IMR-90 (cell line): ENCODE results near the gene SPINT1. TPM values are rescaled to one million over a fixed set of nuclear protein-coding genes. Genes with fewer than 3 reads are reported as not detected.

Experiments
- ATAC-seq: fragments of 200-7000 bp; cut with Tn5 transposase; 2 replicates; pipeline ENCODE4 v1.9.1; 2020; ENCODE audit warnings: low read depth, mild to moderate bottlenecking, moderate library complexity
- BruUV-seq: library from RNA; stranded (reverse); fragments of 400-500 nt; replicated peaks from 2 replicates; lab custom pipeline; 2021; lab: Mats Ljungman, UMichigan
- CTCF ChIA-PET: fragments of 300-600 bp; formaldehyde crosslinking; extraction: SDS; loops from one replicate; lab custom pipeline; 2021; ENCODE audit warnings: antibody characterized with exemption; lab: Yijun Ruan, JAX
- POLR2A ChIA-PET: fragments of 300-600 bp; sonication (Branson Sonifier 250); formaldehyde crosslinking; loops from one replicate; lab custom pipeline; 2022; ENCODE audit warnings: antibody characterized with exemption; ENCODE audit not compliant: unreplicated experiment; lab: Charles Lee
- DNase-seq: peaks from one replicate; pipeline ENCODE4 v3.0.0; 2013
- H2AFZ ChIP-seq: replicated peaks from 2 replicates; pipeline ENCODE3; 2013; ENCODE audit warnings: low read length, mild to moderate bottlenecking; ENCODE audit not compliant: poor library complexity
- H2AK5ac ChIP-seq: 2 replicates; pipeline ENCODE4 v1.6.1; 2013; ENCODE audit warnings: low read depth, low read length, inconsistent platforms
- H2AK9ac ChIP-seq: replicated peaks from 2 replicates; pipeline ENCODE3; 2013; ENCODE audit warnings: mild to moderate bottlenecking, low read depth, low read length, moderate library complexity; ENCODE audit not compliant: poor library complexity
- H2BK120ac ChIP-seq: 2 replicates; pipeline ENCODE4 v1.6.1; 2013; ENCODE audit warnings: low read depth, low read length, inconsistent platforms
- H2BK15ac ChIP-seq: 3 replicates; pipeline ENCODE4 v1.6.1; 2013; ENCODE audit warnings: low read depth, low read length, inconsistent platforms
- H2BK20ac ChIP-seq: 2 replicates; pipeline ENCODE4 v1.6.1; 2013; ENCODE audit warnings: low read depth, mild to moderate bottlenecking, inconsistent platforms, low read length, moderate library complexity
- H2BK5ac ChIP-seq: 2 replicates; pipeline ENCODE4 v1.6.1; 2013; ENCODE audit warnings: mild to moderate bottlenecking, low read depth, low read length, inconsistent platforms; ENCODE audit not compliant: poor library complexity, severe bottlenecking
- H3K14ac ChIP-seq: replicated peaks from 2 replicates; pipeline ENCODE4 v1.6.1; 2013; ENCODE audit warnings: low read depth, low read length, inconsistent platforms
- H3K18ac ChIP-seq: 2 replicates; pipeline ENCODE4 v1.6.1; 2013; ENCODE audit warnings: low read depth, low read length, control low read depth
- H3K23ac ChIP-seq: 2 replicates; pipeline ENCODE4 v1.6.1; 2013; ENCODE audit warnings: low read depth, low read length, inconsistent platforms
- H3K27ac ChIP-seq: 2 replicates; pipeline ENCODE4 v1.5.1; 2013; ENCODE audit warnings: mild to moderate bottlenecking, control low read depth, low read length; ENCODE audit not compliant: insufficient read depth
- H3K27me3 ChIP-seq: 2 replicates; pipeline ENCODE4 v1.6.1; 2013; ENCODE audit warnings: low read length; ENCODE audit not compliant: control insufficient read depth, insufficient read depth
- H3K36me3 ChIP-seq: 2 replicates; pipeline ENCODE4 v1.6.1; 2013; ENCODE audit warnings: low read length, mixed read lengths; ENCODE audit not compliant: control insufficient read depth, insufficient read depth
- H3K4ac ChIP-seq: 2 replicates; pipeline ENCODE4 v1.6.1; 2013; ENCODE audit warnings: low read depth, low read length, inconsistent platforms
- H3K4me1 ChIP-seq: 2 replicates; pipeline ENCODE4 v1.6.1; 2013; ENCODE audit warnings: low read length, mixed read lengths; ENCODE audit not compliant: control insufficient read depth, insufficient read depth
- H3K4me2 ChIP-seq: 2 replicates; pipeline ENCODE4 v1.6.1; 2013; ENCODE audit warnings: low read depth, mild to moderate bottlenecking, control low read depth, low read length, moderate library complexity
- H3K4me3 ChIP-seq: 2 replicates; pipeline ENCODE4 v1.5.1; 2013; ENCODE audit warnings: low read depth, mild to moderate bottlenecking, control low read depth, low read length, moderate library complexity; ENCODE audit not compliant: insufficient read depth
- H3K56ac ChIP-seq: 2 replicates; pipeline ENCODE4 v1.6.1; 2013; ENCODE audit warnings: low read length, inconsistent platforms; ENCODE audit not compliant: insufficient read depth; ENCODE audit errors: extremely low read depth
- H3K79me1 ChIP-seq, 2 experiments: 2 replicates each; pipeline ENCODE4 v1.6.1; 2013; ENCODE audit warnings: low read length in 2 of 2, inconsistent platforms in 1 of 2, low read depth in 1 of 2
- H3K9ac ChIP-seq: 2 replicates; pipeline ENCODE4 v1.6.1; 2013; ENCODE audit warnings: low read depth, low read length, control low read depth
- H3K9me1 ChIP-seq: 2 replicates; pipeline ENCODE4 v1.6.1; 2013; ENCODE audit warnings: low read length, inconsistent platforms; ENCODE audit not compliant: insufficient read depth
- H3K9me3 ChIP-seq: 2 replicates; pipeline ENCODE4 v1.6.1; 2013; ENCODE audit warnings: low read length; ENCODE audit not compliant: control insufficient read depth, insufficient read depth
- H4K20me1 ChIP-seq: 2 replicates; pipeline ENCODE4 v1.6.1; 2013; ENCODE audit warnings: low read length, inconsistent platforms; ENCODE audit not compliant: insufficient read depth
- H4K5ac ChIP-seq: 2 replicates; pipeline ENCODE4 v1.6.1; 2013; ENCODE audit warnings: mild to moderate bottlenecking, low read depth, low read length, control low read depth
- H4K8ac ChIP-seq, 2 experiments: 2 replicates each; pipeline ENCODE4 v1.6.1; 2013; ENCODE audit warnings: low read depth in 2 of 2, low read length in 2 of 2, control low read depth in 1 of 2, inconsistent platforms in 1 of 2
- H4K91ac ChIP-seq: 2 replicates; pipeline ENCODE4 v1.6.1; 2013; ENCODE audit warnings: low read depth, low read length, inconsistent platforms; ENCODE audit not compliant: insufficient read depth
- BHLHE40 ChIP-seq: fragments of 150-350 bp; IDR thresholded peaks from 2 replicates; pipeline ENCODE4 v1.6.1; 2016; ENCODE audit warnings: mild to moderate bottlenecking, low read depth, low read length
- MAFK ChIP-seq: IDR thresholded peaks from 2 replicates; pipeline ENCODE4 v1.6.1; 2012; ENCODE audit warnings: low read depth, low read length, improper control_type of control experiment
- NFE2L2 ChIP-seq: fragments of 150-350 bp; IDR thresholded peaks from 2 replicates; pipeline ENCODE4 v1.6.1; 2016; ENCODE audit warnings: low read depth, mild to moderate bottlenecking, low read length
- POLR2A ChIP-seq: IDR thresholded peaks from 2 replicates; pipeline ENCODE4 v1.6.1; 2012; ENCODE audit warnings: mild to moderate bottlenecking, low read depth, low read length
- RAD21 ChIP-seq: IDR thresholded peaks from 2 replicates; pipeline ENCODE4 v1.6.1; 2012; ENCODE audit warnings: low read length, improper control_type of control experiment
- RFX5 ChIP-seq: IDR thresholded peaks from 2 replicates; pipeline ENCODE4 v1.8.0; 2012; ENCODE audit warnings: low read depth, mild to moderate bottlenecking, low read length, moderate library complexity
- WGBS, 2 experiments: methylation state at CpG; one replicate each; pipeline versions ENCODE4 v1.1.5 to v1.1.7; 2013; ENCODE audit warnings: missing lambda C conversion rate in 2 of 2; ENCODE audit not compliant: insufficient read length in 1 of 2; ENCODE audit errors: extremely low coverage in 2 of 2; 5-methylcytosine and 5-hydroxymethylcytosine counted together
- dilution Hi-C: fragments of 300-500 bp; cut with HindIII; formaldehyde crosslinking; loops from one replicate; pipeline ENCODE4 v1.14.3; 2018; ENCODE audit warnings: low sequenced_read_pairs; ENCODE audit not compliant: unreplicated experiment
- in situ Hi-C: fragments of 300-500 bp; cut with MboI; formaldehyde crosslinking; loops from 3 replicates; pipeline ENCODE4 v1.14.3; 2019; ENCODE audit warnings: low sequenced_read_pairs, inconsistent platforms, mixed read lengths
- intact Hi-C: fragments of 100-400 bp; cut with micrococcal nuclease; formaldehyde crosslinking; loops from 2 replicates; pipeline ENCODE4 v1.10.0; 2022
- polyA plus RNA-seq, 3 experiments: library from polyadenylated mRNA; depleted of rRNA; stranded (reverse); fragments of >200 nt; gene quantifications; 2 replicates each; pipeline ENCODE4 v1.2.3, GENCODE V29; 2012; ENCODE audit warnings: low replicate concordance in 1 of 3
- total RNA-seq: library from RNA; depleted of rRNA; stranded (reverse); fragments of >200 nt; gene quantifications from 2 replicates; pipeline ENCODE4 v1.2.3, GENCODE V29; 2012

Gene SPINT1
- total and polyA plus RNA-seq, 2 of the 4 experiments (the other 2 are of a cell fraction) = 0.90 to 2.1 TPM

DNA sequence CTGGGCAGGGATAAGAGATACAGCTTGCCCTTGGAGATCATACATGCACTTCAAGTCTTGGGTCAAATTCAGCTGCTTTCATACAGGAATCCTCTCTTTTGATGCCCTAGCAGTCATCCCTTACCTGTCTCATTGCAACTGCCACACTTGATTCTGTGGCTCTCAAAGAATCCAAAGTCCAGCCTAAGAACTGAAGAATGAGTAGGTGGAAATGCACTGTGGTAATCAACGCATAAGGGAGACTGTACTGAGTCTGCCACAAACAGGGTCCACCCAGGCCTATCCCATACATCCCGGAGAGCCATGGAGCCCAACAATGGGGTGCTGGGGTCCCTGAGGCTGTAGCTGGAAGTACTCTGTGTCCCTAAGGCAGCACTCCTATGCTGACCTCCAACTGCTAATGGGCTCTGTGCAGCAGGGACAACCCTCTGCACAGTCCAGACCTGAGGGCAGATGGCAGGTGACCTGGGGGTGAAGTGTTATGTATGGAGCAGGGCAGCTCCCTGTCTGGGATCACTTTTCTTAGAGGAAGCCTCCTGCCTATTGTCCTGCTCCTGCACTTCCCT lies 48.7 kb downstream of the SPINT1 start:
- CTCF ChIA-PET = interaction anchor here (0.5 to 4.3 kb wide), 12 partner anchors 11 to 146 kb away, joined by 3 to 35 read pairs (median 3); no protein-coding TSS in a partner anchor

More for the DNA sequence above, 48.7 kb downstream of the SPINT1 start:
- H4K20me1 ChIP-seq = peaks cover 9% of the 10 kb centered on the region; the same call in 1 of the 2 replicates
- no peak overlapping the region for H2AK9ac ChIP-seq
- no peak overlapping the region for H3K23ac ChIP-seq
- no peak overlapping the region for H4K8ac ChIP-seq
- no peak for DNase-seq
- TF ChIP-seq POLR2A (no peak), RAD21 (no peak), BHLHE40 (no peak), MAFK (no peak), NFE2L2 (no peak), RFX5 (no peak)
- H2BK120ac ChIP-seq = no peak overlapping the region
- no peak overlapping the region for H4K5ac ChIP-seq
- H3K18ac ChIP-seq = no peak overlapping the region
- in situ Hi-C loops = loop anchor here (5.0 kb wide), 1 partner anchor 35 kb away; no protein-coding TSS in a partner anchor
- POLR2A ChIA-PET = no interaction called here
- WGBS, 2 experiments = no CpG with 5 or more reads among the region's 2 CpGs
- no TSS peak for BruUV-seq
- dilution Hi-C loops = no loop called here
- 0 out of 2 replicates have a peak, but pooled peaks cover 3% of the 10 kb centered on the region for H3K9me1 ChIP-seq
- ATAC-seq = no peak
- no peak overlapping the region for H3K4me3 ChIP-seq
- intact Hi-C loops = loop anchor here (5.0 kb wide), 2 partner anchors 215 to 370 kb away; no protein-coding TSS in a partner anchor
- no peak overlapping the region for H2BK15ac ChIP-seq
- no peak overlapping the region for H3K9ac ChIP-seq
- no peak overlapping the region for H2BK20ac ChIP-seq
- no peak overlapping the region for H3K4ac ChIP-seq
- peaks cover 9% of the 10 kb centered on the region; the same call in 1 of the 2 replicates for H3K4me1 ChIP-seq
- H2BK5ac ChIP-seq = no peak overlapping the region
- no peak overlapping the region for H2AFZ ChIP-seq
- no peaks in the 10 kb centered on the region; the same call in 1 of the 2 replicates for H3K27me3 ChIP-seq
- no peak overlapping the region for H2AK5ac ChIP-seq
- no peak overlapping the region for H3K14ac ChIP-seq
- H3K4me2 ChIP-seq = no peak overlapping the region
- H3K27ac ChIP-seq = no peak overlapping the region
- H3K9me3 ChIP-seq = no peaks in the 10 kb centered on the region
- no peak overlapping the region for H4K91ac ChIP-seq
- peaks cover 6% of the 10 kb centered on the region; the same call in 1 of the 2 replicates for H3K36me3 ChIP-seq
- H3K56ac ChIP-seq = no peak overlapping the region
- peaks cover 14 to 20% of the 10 kb centered on the region in 2 experiments; a peak in 3 of 4 replicates for H3K79me1 ChIP-seq
